HG02970 (cell line): ENCODE data around the gene PDYN.

Source experiments
- ATAC-seq: cut with Tn5 transposase; IDR thresholded peaks from one replicate; pipeline ENCODE4 v1.9.1; 2021; ENCODE audit warnings: mild to moderate bottlenecking, moderate library complexity, moderate number of reproducible peaks; ENCODE audit not compliant: unreplicated experiment, low FRiP score

The PDYN gene

DNA sequence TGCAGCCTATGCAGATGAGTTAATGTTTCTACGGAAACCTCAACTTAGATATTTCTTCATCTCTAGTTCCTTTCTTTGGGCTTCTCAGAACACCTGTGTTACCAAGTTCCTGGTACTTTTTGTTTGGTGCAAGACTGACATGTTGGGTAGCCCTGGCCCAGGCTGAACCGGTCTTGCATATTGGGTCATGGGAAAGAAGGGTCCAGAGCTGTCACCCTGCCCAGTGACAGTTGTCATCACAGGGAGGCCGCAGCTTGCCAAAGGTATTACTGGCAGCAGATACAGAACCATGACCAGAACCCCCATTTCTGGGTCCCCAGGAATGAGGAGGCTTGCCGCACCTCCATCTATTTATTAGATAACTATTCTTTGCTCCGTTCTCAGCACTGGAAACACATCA is 40.2 kb downstream of the PDYN start:
- no peak for ATAC-seq

DNA sequence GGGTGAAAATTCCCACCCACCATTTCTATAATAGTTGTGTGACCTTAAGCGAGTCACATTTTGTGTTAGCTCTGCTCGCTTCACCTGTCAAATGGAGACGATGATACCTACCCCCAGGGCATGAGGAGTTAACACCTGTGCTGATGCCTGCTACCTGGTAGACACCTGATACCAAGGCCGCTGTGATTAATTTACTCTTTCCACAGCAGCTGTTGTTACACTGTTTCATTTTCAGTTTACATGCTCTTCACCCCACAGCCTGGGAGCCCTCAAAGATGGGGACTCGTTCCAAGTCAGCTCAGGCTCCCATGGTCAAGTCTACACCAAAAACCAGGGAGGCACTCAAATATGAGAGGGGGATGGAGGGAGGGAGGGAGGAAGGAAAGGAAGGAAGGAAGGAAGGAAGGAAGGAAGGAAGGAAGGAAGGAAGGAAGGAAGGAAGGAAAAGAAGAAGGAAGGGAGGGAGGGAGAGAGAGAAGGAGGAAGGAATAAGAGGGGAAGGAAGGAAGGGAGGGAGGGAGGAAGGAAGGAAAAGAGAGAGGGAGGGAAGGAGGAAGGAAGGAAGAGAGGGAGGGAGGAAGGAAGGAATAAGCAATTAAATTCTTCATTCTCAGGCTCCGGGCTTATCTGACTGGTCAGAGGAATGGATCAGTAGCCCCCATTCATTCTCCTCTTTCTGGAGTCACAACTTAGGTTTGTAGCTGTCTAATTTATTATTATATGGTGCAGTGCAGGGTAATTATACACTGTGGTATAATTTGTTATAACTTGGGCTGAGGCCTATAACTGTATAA is 40.9 kb downstream of the PDYN start:
- ATAC-seq: no peak

DNA sequence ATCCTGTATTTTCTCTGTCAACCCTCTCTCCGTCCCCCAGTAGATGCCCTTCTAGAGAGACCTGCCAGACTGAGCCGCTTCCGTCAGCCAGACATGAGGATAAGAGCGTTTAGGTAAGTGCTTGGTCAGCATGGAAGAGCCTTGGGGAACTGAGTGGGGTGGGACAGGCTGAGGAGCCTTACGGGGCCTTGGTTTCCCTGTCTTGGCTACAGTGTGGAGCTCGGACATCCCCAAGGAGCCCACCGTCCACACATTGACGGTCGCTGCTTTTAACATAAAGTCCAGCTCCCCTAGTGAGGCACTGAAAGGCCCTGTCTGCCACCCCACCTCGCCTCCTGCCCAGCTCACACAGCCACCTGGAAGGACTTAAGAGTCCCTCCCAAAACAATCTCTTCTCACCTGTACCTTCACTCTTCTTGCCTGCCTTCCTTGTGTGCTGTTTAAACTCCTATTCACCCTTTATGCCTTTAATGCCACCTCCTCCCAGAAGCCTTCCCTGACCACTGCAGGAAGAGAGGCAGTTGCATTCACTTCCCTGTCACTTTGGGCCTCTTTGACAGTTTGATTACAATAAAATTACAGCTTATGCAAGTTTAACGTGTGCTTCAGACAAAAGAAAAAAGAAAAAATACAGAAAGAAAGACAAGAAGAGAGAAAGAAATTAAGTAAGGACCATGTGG is 42.3 kb downstream of the PDYN start:
- no peak for ATAC-seq

GRCh38 chr20:1950836-1951235 is 43.0 kb downstream of the PDYN start:
- no peak for ATAC-seq

DNA sequence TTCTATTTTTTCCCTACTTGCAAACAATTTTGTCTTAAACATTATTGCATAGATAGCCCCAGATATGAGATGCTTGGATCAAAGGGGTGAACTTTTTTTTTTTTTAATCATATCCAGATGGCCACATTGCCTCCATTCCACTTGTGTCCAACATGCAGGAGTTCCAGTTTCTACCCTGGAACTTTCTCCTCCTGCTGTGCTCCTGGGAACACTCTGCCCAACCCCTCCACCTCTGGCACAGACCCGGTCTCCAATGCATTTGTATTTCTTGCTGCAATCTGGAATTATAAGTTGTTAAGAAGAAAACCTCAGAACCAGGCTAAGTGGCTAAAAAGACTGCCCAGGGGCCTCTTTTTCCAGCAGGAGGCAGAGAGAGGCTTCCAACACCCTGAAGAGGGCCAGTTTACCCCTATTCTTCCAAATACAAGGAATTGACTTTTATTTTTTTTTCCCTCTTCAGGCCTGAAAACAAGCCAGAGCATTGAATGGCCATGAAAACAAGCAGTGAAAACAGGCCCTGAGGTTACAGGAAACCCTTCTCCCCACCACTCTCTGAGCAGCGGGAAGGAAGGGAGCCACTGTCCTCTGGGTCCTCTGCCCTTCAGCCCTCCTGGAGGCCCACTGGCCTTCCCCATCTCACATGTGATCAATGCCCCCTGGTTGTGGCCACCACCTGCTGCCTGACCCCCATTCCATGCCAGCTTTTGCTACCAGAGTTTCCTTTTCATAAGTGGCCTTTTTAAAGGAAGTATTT is 44.3 kb downstream of the PDYN start:
- no peak for ATAC-seq

- no peak for ATAC-seq
Measured at GRCh38 chr20:1947535-1947846, 46.4 kb downstream of the PDYN start.

- ATAC-seq: no peak
Measured at GRCh38 chr20:1946762-1947534, 46.9 kb downstream of the PDYN start.

DNA sequence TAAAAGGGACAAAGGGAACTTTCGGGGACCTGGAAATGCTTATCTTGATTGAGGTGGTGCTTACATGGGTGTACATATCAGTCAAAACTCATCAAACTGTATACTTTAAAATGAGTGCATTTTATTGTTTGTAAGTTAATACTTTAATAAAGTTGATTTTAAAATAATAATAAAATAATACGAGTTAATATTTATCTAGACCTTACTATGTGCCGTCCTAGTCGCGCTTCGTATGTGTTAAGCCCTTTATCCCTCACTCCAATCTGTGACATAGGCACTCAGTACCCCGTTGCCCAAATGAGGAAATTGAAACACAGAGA is 47.5 kb downstream of the PDYN start:
- ATAC-seq: no peak

GRCh38 chr20:1945660-1946059 is 48.2 kb downstream of the PDYN start:
- no peak for ATAC-seq

DNA sequence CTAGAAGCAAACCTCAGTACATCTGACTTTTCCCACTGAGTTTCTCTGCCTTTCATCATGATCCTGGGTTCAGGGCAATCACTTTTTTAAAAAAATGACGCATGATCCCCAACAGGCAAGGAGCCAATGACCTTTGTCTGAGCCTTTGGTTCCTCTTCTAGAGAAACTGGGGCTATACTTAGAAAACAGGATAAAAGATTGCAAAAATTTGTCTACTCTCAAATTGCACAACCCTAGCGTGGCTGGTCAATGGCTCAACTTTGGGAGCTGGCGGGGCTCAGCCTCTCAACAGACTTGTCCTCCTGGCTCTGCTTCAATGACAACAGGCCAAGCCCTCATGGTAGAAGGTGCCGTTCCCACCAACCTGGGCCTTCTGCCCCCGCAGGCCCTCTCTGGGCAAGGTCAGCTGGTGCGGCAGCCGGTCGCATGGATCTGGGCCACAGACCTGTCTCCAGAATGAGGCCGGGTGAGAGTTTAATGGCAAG is 48.7 kb downstream of the PDYN start:
- ATAC-seq: no peak

- ATAC-seq: no peak
Measured at GRCh38 chr20:1944345-1945091, 49.3 kb downstream of the PDYN start.

- no peak for ATAC-seq
Measured at GRCh38 chr20:1943275-1944002, 50.4 kb downstream of the PDYN start.

- no peak for ATAC-seq
Measured at GRCh38 chr20:1942486-1943274, 51.2 kb downstream of the PDYN start.

DNA sequence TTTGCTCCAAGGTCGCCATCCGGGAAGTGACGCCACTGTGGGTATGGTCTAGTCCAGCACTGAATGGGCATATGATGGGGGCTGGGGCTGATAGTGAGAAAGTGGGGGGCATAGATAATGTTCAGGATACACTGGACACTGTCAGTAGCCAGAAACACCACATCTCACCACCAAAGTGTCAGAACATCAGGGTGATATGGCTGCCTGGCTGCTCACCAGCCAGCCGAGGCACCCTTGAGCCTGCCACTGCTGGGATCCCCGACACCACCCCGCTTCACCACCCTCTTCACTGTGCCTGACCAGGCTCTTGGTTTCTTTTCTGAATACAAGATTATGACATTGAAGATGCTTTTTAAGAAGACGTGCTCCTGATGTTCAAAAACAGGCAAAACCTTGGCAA is 51.8 kb downstream of the PDYN start:
- ATAC-seq: no peak

- ATAC-seq: no peak
Measured at GRCh38 chr20:1941226-1941625, 52.6 kb downstream of the PDYN start.

DNA sequence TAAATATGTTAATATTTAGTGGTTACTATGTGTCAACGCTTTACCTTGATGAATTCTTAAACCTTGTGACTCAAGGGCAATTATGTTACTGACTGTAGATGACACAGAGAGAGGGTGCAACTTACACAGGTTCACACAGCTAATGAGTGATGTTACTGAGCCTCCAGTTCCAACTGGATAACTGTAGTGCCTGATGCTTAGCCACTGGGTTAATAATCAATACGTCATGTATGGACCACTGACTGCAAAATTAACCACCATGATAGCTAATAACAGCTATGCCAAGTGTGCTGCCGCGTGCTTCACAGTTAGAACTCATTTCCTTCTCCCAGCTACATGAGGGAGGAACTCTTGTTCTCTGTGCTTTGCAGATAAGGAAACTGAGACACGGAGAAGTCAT is 53.3 kb downstream of the PDYN start:
- no peak for ATAC-seq

DNA sequence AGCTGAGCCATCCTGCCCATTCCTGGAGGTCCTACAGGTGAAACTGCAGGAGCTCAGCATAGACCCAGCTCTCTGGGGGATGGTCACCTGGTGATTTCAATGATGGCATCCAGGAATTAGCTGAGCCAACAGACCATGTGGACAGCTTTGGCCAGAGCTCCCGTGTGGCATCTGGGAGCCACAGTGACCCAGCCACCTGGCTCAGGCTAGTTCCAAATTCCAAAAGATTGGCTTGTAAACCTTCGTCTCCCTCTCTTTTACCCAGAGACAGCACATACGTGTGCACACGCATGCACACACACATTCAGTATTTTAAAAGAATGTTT is 54.6 kb downstream of the PDYN start:
- ATAC-seq: no peak

DNA sequence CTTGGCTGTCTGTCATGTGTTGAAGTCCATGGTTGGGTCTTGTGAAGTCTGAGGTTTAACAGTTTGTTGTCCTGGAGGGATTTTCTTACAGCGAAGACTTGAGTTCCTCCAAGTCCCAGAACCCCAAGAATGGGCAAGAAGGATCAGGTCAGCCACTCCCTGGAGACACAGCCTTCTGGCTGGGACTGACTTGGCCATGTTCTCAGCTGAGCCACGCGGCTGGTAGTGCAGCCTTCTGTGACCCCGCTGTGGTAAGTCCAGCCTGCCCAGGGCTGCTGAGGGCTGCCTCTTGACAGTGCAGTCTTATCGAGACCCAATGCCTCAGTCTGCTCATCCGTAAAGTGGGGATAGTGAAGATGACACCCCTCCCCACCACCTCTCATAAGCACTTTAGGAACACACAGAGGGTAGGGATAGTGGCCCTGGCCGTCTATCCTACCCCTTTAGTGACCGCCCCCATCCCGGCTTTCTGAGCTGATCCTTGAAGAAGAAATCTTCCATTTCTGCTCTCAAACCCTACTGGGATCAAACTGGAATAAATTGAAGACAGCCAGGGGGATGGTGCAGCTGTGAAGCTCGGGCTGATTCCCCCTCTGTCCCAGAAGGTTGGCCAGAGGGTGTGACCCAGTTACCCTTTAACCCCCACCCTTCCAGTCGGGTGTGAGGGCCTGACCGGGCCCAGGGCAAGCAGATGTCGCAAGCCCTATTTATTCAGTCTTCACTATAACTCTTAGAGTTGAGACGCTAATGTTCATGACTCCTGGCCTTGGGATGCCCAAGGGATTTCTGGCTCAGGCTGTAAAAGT is 55.2 kb downstream of the PDYN start:
- no peak for ATAC-seq
